SU-DHL-6 (cell line): ENCODE measurements around the gene ZBTB6.

ENCODE experiments used
- H2AFZ ChIP-seq: fragments of 200-600 bp; sonication (generic); 2 replicates; pipeline ENCODE4 v1.6.1; 2014; ENCODE audit warnings: low read depth, mild to moderate bottlenecking, moderate library complexity, mixed read lengths, antibody characterized with exemption, low read length; ENCODE audit not compliant: severe bottlenecking
- H3F3A ChIP-seq: fragments of 200-600 bp; shearing (Covaris generic); 2 replicates; pipeline ENCODE4 v1.6.0; 2016; ENCODE audit warnings: antibody characterized with exemption, mild to moderate bottlenecking; ENCODE audit not compliant: insufficient read depth
- H3K27ac ChIP-seq: fragments of 200-600 bp; sonication (generic); 2 replicates; pipeline ENCODE4 v1.5.1; 2016; ENCODE audit warnings: low read depth, mild to moderate bottlenecking, low read length, moderate library complexity, mixed read lengths
- H3K27me3 ChIP-seq: fragments of 200-600 bp; sonication (generic), shearing (Covaris generic); 2 replicates; pipeline ENCODE4 v1.6.0; 2014; ENCODE audit warnings: mild to moderate bottlenecking, low read length
- H3K36me3 ChIP-seq: fragments of 200-600 bp; sonication (generic); 2 replicates; pipeline ENCODE4 v1.6.1; 2014; ENCODE audit warnings: mild to moderate bottlenecking, low read length, mixed read lengths
- H3K4me2 ChIP-seq: fragments of 300-600, 200-600 bp; shearing (Covaris generic), sonication (generic); 2 replicates; pipeline ENCODE4 v1.6.0; 2014; ENCODE audit warnings: low read length, low read depth, mild to moderate bottlenecking; ENCODE audit not compliant: poor library complexity, severe bottlenecking
- H3K4me3 ChIP-seq: fragments of 200-600 bp; sonication (generic); 2 replicates; pipeline ENCODE4 v1.5.1; 2014; ENCODE audit warnings: antibody characterized with exemption, low read length, mild to moderate bottlenecking, mixed read lengths; ENCODE audit not compliant: insufficient read depth, poor library complexity, severe bottlenecking
- H3K79me2 ChIP-seq: fragments of 200-600 bp; sonication (generic); 2 replicates; pipeline ENCODE4 v1.6.1; 2014; ENCODE audit warnings: mild to moderate bottlenecking, low read length, moderate library complexity; ENCODE audit not compliant: insufficient read depth
- H3K9ac ChIP-seq: fragments of 200-600 bp; sonication (generic); 2 replicates; pipeline ENCODE4 v1.7.0; 2014; ENCODE audit warnings: mild to moderate bottlenecking, low read length
- H3K9me2 ChIP-seq: fragments of 200-600 bp; sonication (generic); replicated peaks from 2 replicates; pipeline ENCODE4 v1.6.1; 2014; ENCODE audit warnings: low read length; ENCODE audit not compliant: insufficient read depth
- H3K9me3 ChIP-seq: fragments of 200-600 bp; sonication (generic); 2 replicates; pipeline ENCODE4 v1.6.1; 2014; ENCODE audit warnings: low read length, mixed read lengths; ENCODE audit not compliant: insufficient read depth
- H4K20me1 ChIP-seq: fragments of 200-600 bp; sonication (generic); 2 replicates; pipeline ENCODE4 v1.6.1; 2014; ENCODE audit warnings: low read depth, mild to moderate bottlenecking, antibody characterized with exemption, low read length, moderate library complexity, mixed read lengths
- CTCF ChIP-seq: fragments of 200-600 bp; sonication (generic); IDR thresholded peaks from one replicate; pipeline ENCODE4 v1.5.1; 2017; ENCODE audit warnings: antibody characterized with exemption, mild to moderate bottlenecking, low read length, moderate library complexity; ENCODE audit not compliant: insufficient read depth, poor library complexity, severe bottlenecking
- EZH2phosphoT487 ChIP-seq: fragments of 200-600 bp; sonication (generic), shearing (Covaris generic); conservative IDR thresholded peaks from 2 replicates; pipeline ENCODE4 v1.6.1; 2018; ENCODE audit warnings: mild to moderate bottlenecking, antibody characterized with exemption, low read length, moderate library complexity, mixed read lengths

The ZBTB6 gene

DNA sequence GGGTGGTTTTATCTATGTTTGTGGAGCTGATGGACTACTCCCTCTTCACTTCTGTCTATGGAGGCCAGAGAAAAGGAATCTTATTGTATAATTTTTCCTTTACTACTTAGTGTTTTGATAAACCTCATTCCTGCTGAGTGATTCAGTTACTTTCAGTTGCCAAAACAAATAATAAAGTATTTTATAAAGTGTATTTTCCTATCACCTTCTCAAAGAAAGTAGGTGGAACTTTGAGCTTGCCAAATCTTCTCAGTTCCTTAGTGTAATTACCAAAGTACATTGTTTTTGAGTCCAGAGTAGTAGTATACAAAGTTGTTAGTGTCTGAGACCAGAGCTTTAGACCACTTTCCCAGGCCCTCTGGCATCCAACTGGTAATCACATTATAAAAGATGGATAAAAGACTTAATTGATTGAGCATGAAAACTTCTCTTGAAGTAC lies 41.1 kb upstream of the ZBTB6 start:
- H3K9me3 ChIP-seq = no peaks in the 10 kb centered on the region
- no peak overlapping the region for H2AFZ ChIP-seq
- no peaks in the 10 kb centered on the region for H3F3A ChIP-seq
- no peak overlapping the region for H3K4me3 ChIP-seq
- H3K36me3 ChIP-seq = peaks cover 7% of the 10 kb centered on the region
- no peak for TF ChIP-seq CTCF
- TF ChIP-seq EZH2phosphoT487 = no peak
- no peaks in the 10 kb centered on the region for H3K27me3 ChIP-seq
- no peak overlapping the region for H3K4me2 ChIP-seq
- peaks cover 15% of the 10 kb centered on the region for H4K20me1 ChIP-seq
- peaks cover 79% of the 10 kb centered on the region for H3K79me2 ChIP-seq
- no peak overlapping the region for H3K27ac ChIP-seq
- H3K9me2 ChIP-seq = no peaks in the 10 kb centered on the region
- H3K9ac ChIP-seq = no peak overlapping the region

DNA sequence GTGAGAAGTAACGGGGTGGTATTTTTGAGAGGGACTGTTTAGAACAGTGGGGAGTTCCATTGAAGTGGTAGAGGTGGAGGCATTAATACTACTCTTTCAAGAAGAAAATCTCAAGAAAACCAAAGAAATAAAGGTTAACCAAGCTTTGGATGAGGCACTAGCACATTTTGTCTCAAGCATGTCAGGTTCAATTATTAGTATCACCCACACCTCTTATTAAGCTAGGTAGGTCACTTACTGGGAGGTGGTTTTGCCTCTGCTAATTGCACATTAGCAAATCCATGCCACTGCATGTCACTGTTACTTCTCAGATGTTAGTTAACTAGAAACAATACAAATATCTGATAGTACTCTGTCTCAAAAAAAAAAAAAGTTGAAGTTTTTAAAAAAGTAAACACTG lies 37.9 kb upstream of the ZBTB6 start:
- H3K79me2 ChIP-seq = peaks cover 97% of the 10 kb centered on the region

DNA sequence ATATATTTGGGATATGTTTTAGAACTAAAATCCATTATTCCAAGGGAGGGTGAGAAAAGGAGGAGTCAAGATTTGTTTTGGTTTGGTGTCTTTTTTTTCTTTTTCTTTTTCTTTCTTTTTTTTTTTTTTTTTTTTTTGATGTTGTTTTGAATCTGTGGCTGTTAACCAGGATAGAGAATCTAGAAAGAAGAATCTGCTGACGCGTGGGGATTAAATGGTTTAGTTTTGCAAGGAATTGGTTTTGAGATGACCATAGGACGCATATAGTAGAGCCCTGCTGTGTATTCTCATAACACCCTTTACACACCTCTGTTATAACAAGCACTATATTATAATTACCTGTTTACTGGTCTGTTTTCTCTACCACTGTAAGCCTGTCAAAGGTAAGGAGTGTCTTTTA lies 37.1 kb upstream of the ZBTB6 start:
- no peak overlapping the region for H2AFZ ChIP-seq
- no peak overlapping the region for H3K27ac ChIP-seq
- no peak for TF ChIP-seq CTCF
- H3K27me3 ChIP-seq = no peaks in the 10 kb centered on the region
- H3K9ac ChIP-seq = no peak overlapping the region
- no peaks in the 10 kb centered on the region for H3K9me3 ChIP-seq
- peaks cover 20% of the 10 kb centered on the region for H4K20me1 ChIP-seq
- no peaks in the 10 kb centered on the region for H3K9me2 ChIP-seq
- H3F3A ChIP-seq = no peaks in the 10 kb centered on the region
- H3K79me2 ChIP-seq = peaks cover 97% of the 10 kb centered on the region
- H3K4me2 ChIP-seq = no peak overlapping the region
- H3K36me3 ChIP-seq = 0 out of 2 replicates have a peak, but pooled peaks cover 3% of the 10 kb centered on the region
- no peak overlapping the region for H3K4me3 ChIP-seq

More for the DNA sequence above, 37.9 kb upstream of the ZBTB6 start:
- Histone ChIP-seq H3K27me3 (no peaks in the 10 kb centered on the region), H2AFZ (no peak overlapping the region), H3K9ac (no peak overlapping the region), H3K4me3 (no peak overlapping the region), H3K4me2 (no peak overlapping the region), H3F3A (no peaks in the 10 kb centered on the region), H3K9me2 (no peaks in the 10 kb centered on the region), H3K36me3 (0 out of 2 replicates have a peak, but pooled peaks cover 3% of the 10 kb centered on the region), H3K9me3 (no peaks in the 10 kb centered on the region), H3K27ac (no peak overlapping the region), H4K20me1 (peaks cover 20% of the 10 kb centered on the region)
- TF ChIP-seq EZH2phosphoT487 (no peak), CTCF (no peak)
